Right atrium auricular region (tissue), 2 donors: ENCODE results near the gene CAVIN1. TPM values are rescaled to one million over a fixed set of nuclear protein-coding genes. Genes with fewer than 3 reads are reported as not detected.

Experiments used
- DNase-seq: peaks from one replicate; pipeline ENCODE4 v3.0.0-alpha.2; 2019; ENCODE audit warnings: low spot score
- H3K27ac ChIP-seq, 2 donors: fragments of 200-600 bp; sonication (generic); 1 replicate in 1 of 2; 2 replicates in 1 of 2; pipeline ENCODE4 v1.5.1; 2016 to 2019
- H3K27me3 ChIP-seq, 2 donors: fragments of 200-600 bp; sonication (generic); one replicate each; pipeline versions ENCODE4 v1.5.1 to v1.6.0; 2017 to 2019
- H3K36me3 ChIP-seq: fragments of 200-600 bp; sonication (generic); one replicate; pipeline ENCODE4 v1.5.1; 2016
- H3K4me1 ChIP-seq, 2 donors: fragments of 200-600 bp; sonication (generic); one replicate each; pipeline versions ENCODE4 v1.5.1 to v1.6.0; 2017 to 2019
- H3K4me3 ChIP-seq, 2 donors: fragments of 200-600 bp; sonication (generic); 1 replicate in 1 of 2; 2 replicates in 1 of 2; pipeline ENCODE4 v1.5.1; 2017 to 2019; ENCODE audit warnings: mild to moderate bottlenecking in 1 of 2, moderate library complexity in 1 of 2
- H3K9me3 ChIP-seq, 2 donors: fragments of 200-600 bp; sonication (generic); one replicate each; pipeline ENCODE4 v1.5.1; 2019
- CTCF ChIP-seq, 2 donors: fragments of 200-600 bp; sonication (generic); IDR thresholded peaks; one replicate each; pipeline ENCODE4 v1.5.1; 2019; ENCODE audit warnings: antibody characterized with exemption in 2 of 2
- total RNA-seq, 2 donors: library from RNA; depleted of rRNA; stranded (reverse); fragments of >200 nt; gene quantifications; one replicate each; pipeline ENCODE4 v1.1.0, GENCODE V29; 2016

Gene CAVIN1
- total RNA-seq, 2 donors from 2014 or later: 202 to 348 TPM

DNA sequence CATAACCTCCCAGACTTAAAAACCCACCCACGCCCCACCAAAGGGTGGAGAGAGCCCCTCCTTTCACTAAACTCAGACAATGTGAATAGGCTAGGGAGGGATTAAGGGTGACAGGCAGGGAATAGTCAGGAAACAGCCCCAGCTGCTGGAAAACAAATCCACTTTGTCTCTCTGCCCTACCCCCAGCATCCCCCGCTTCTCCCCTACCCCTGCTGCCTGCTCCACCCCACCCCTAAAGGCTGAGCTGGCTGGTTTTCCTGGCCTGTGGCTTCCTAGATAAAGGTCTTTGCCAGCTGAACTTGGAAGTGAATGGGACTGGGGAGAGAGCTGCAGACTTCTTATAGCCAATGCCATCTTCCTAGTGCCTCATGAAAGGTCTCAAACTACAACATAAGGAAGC, 15.0 kb downstream of the CAVIN1 start:
- Histone ChIP-seq H3K27me3 (no peaks in the 10 kb centered on the region), H3K9me3 (no peaks in the 10 kb centered on the region), H3K4me1 (peaks cover 0 to 91% of the 10 kb centered on the region in 2 donors), H3K36me3 (peaks cover 30% of the 10 kb centered on the region), H3K4me3 (no peak overlapping the region), H3K27ac (peak overlapping the region; percentile 77 to 90)
- TF ChIP-seq CTCF (IDR thresholded peaks at IDR 0.05): no peak
- DNase-seq: no peak

- no peak for TF ChIP-seq CTCF (IDR thresholded peaks at IDR 0.05)
- H3K9me3 ChIP-seq: no peaks in the 10 kb centered on the region
- H3K27ac ChIP-seq: peak overlapping the region; percentile 77 to 90
- peaks cover 0 to 91% of the 10 kb centered on the region in 2 donors for H3K4me1 ChIP-seq
- H3K4me3 ChIP-seq: peak overlapping the region in 1 of 2 donors; percentile 1
- peak; percentile 89 for DNase-seq
- H3K27me3 ChIP-seq: no peaks in the 10 kb centered on the region
- H3K36me3 ChIP-seq: peaks cover 37% of the 10 kb centered on the region
Observed at GRCh38 chr17:42407289-42407836, 15.7 kb downstream of the CAVIN1 start.

GRCh38 chr17:42406615-42407288, 16.3 kb downstream of the CAVIN1 start:
- DNase-seq: no peak
- Histone ChIP-seq H3K27ac (peak overlapping the region; percentile 77 to 90), H3K4me1 (peaks cover 0 to 87% of the 10 kb centered on the region in 2 donors), H3K27me3 (no peaks in the 10 kb centered on the region), H3K36me3 (peaks cover 40% of the 10 kb centered on the region), H3K9me3 (no peaks in the 10 kb centered on the region), H3K4me3 (no peak overlapping the region)
- TF ChIP-seq CTCF (IDR thresholded peaks at IDR 0.05): no peak

GRCh38 chr17:42405963-42406495, 17.0 kb downstream of the CAVIN1 start:
- Histone ChIP-seq H3K27ac (peak overlapping the region; percentile 77 to 90), H3K4me1 (peaks cover 0 to 80% of the 10 kb centered on the region in 2 donors)

GRCh38 chr17:42405076-42405475, 18.0 kb downstream of the CAVIN1 start:
- no peak for DNase-seq
- no peaks in the 10 kb centered on the region for H3K9me3 ChIP-seq
- H3K4me3 ChIP-seq: no peak overlapping the region
- peaks cover 0 to 71% of the 10 kb centered on the region in 2 donors for H3K4me1 ChIP-seq
- H3K27ac ChIP-seq: peak overlapping the region in 1 of 2 donors; percentile 90
- peaks cover 35% of the 10 kb centered on the region for H3K36me3 ChIP-seq
- no peaks in the 10 kb centered on the region for H3K27me3 ChIP-seq
- TF ChIP-seq CTCF (IDR thresholded peaks at IDR 0.05): no peak

More at GRCh38 chr17:42405963-42406495, 17.0 kb downstream of the CAVIN1 start:
- peak; percentile 93 for DNase-seq
- no peaks in the 10 kb centered on the region for H3K9me3 ChIP-seq
- H3K36me3 ChIP-seq: peaks cover 35% of the 10 kb centered on the region
- no peak overlapping the region for H3K4me3 ChIP-seq
- TF ChIP-seq CTCF (IDR thresholded peaks at IDR 0.05): peak; percentile 83 to 90
- no peaks in the 10 kb centered on the region for H3K27me3 ChIP-seq
